MCF 10A (cell line): ENCODE results near the gene CPSF4L. TPM values are rescaled to one million over a fixed set of nuclear protein-coding genes. Genes with fewer than 3 reads are reported as not detected.

Experiments used
- BruUV-seq: library from RNA; stranded (reverse); fragments of 400-500 nt; replicated peaks from 2 replicates; lab custom pipeline; 2021; lab: Mats Ljungman, UMichigan
- CTCF ChIA-PET: fragments of 300-600 bp; sonication (Branson Sonifier 250); formaldehyde crosslinking; extraction: SDS; loops from one replicate; lab custom pipeline; 2021; ENCODE audit warnings: antibody characterized with exemption, inconsistent platforms; lab: Yijun Ruan, JAX
- POLR2A ChIA-PET: fragments of 300-600, 350-650 bp; sonication (Branson Sonifier 250); formaldehyde crosslinking; extraction: SDS; loops from one replicate; lab custom pipeline; 2020; ENCODE audit warnings: antibody characterized with exemption, inconsistent platforms; lab: Yijun Ruan, JAX
- DNase-seq: peaks from one replicate; pipeline ENCODE4 v3.0.0-alpha.2; 2018; ENCODE audit not compliant: unreplicated experiment
- H3K27ac Mint-ChIP-seq: one replicate; pipeline ENCODE4 v1.8.0; 2022; ENCODE audit warnings: mild to moderate bottlenecking, low read depth, mixed read lengths; ENCODE audit not compliant: unreplicated experiment
- H3K27me3 Mint-ChIP-seq: one replicate; pipeline ENCODE4 v1.8.0; 2022; ENCODE audit warnings: mixed read lengths; ENCODE audit not compliant: insufficient read depth, unreplicated experiment
- H3K36me3 Mint-ChIP-seq: one replicate; pipeline ENCODE4 v1.8.0; 2022; ENCODE audit warnings: mild to moderate bottlenecking, moderate library complexity, mixed read lengths; ENCODE audit not compliant: insufficient read depth, unreplicated experiment
- H3K4me1 Mint-ChIP-seq: one replicate; pipeline ENCODE4 v1.8.0; 2022; ENCODE audit warnings: mixed read lengths; ENCODE audit not compliant: insufficient read depth, unreplicated experiment
- H3K4me3 Mint-ChIP-seq: one replicate; pipeline ENCODE4 v1.8.0; 2022; ENCODE audit warnings: mild to moderate bottlenecking, moderate library complexity, mixed read lengths; ENCODE audit not compliant: unreplicated experiment
- H3K9me3 Mint-ChIP-seq: one replicate; pipeline ENCODE4 v1.8.0; 2022; ENCODE audit warnings: mixed read lengths; ENCODE audit not compliant: unreplicated experiment
- intact Hi-C: fragments of 100-400 bp; cut with micrococcal nuclease; formaldehyde crosslinking; loops from 2 replicates; pipeline ENCODE4 v1.14.1; 2022
- total RNA-seq: library from RNA; stranded (reverse); gene quantifications from 2 replicates; pipeline ENCODE4 v1.2.3, GENCODE V29; 2022
- TF ChIP-seq, protein P1 (sequence below): fragments of 200-600 bp; IDR thresholded peaks from one replicate; pipeline ENCODE4 v1.8.0; 2022; ENCODE audit warnings: antibody characterized with exemption, mild to moderate bottlenecking; ENCODE audit not compliant: unreplicated experiment

Gene CPSF4L
- total RNA-seq, 1 experiment from 2014 or later: not detected

DNA sequence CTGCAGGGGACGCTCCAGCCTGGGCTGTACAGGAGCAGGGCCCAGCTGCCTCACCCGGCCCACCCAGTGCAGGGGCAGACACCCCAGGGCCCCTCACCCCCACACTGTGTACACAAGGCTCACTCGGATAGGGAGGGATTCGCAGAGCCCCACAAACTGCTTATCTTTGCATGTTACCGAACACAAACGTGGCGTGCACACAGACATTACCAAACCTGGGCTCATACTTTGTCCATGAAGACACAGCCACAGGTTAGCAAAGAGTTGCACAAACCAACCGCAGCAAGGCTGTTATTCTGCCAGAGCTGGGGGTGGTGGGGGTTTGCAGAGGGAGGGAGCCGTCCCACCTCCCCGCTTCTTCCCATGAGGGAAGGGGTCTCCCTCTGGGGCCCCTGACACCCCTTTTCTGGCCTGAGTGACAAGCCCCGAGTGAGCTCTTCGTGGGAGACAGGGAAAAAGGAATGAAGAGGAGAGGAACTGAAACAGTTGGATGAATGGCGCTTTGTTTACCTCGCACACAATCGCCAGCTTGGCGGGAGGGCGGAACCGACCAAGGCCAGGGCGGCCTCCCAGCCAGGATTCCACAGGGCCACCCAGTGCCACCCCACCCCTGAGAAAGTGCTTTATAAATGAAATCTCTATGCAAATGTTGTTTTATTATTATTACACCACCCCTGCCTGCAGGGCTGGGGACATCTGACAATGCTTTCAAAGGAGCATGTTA lies 434 bp upstream of the CPSF4L start:
- TF ChIP-seq, protein P1, sequence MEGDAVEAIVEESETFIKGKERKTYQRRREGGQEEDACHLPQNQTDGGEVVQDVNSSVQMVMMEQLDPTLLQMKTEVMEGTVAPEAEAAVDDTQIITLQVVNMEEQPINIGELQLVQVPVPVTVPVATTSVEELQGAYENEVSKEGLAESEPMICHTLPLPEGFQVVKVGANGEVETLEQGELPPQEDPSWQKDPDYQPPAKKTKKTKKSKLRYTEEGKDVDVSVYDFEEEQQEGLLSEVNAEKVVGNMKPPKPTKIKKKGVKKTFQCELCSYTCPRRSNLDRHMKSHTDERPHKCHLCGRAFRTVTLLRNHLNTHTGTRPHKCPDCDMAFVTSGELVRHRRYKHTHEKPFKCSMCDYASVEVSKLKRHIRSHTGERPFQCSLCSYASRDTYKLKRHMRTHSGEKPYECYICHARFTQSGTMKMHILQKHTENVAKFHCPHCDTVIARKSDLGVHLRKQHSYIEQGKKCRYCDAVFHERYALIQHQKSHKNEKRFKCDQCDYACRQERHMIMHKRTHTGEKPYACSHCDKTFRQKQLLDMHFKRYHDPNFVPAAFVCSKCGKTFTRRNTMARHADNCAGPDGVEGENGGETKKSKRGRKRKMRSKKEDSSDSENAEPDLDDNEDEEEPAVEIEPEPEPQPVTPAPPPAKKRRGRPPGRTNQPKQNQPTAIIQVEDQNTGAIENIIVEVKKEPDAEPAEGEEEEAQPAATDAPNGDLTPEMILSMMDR: no peak
- Mint-ChIP-seq H3K27me3 (no peaks in the 10 kb centered on the region), H3K36me3 (no peaks in the 10 kb centered on the region), H3K27ac (no peak overlapping the region), H3K4me1 (no peaks in the 10 kb centered on the region), H3K4me3 (no peak overlapping the region), H3K9me3 (no peaks in the 10 kb centered on the region)
- DNase-seq: no peak
- intact Hi-C loops: no loop called here
- BruUV-seq: no TSS peak
- CTCF ChIA-PET: interaction anchor here (0.7 to 4.5 kb wide), 3 partner anchors 45 to 109 kb away, joined by 3 to 22 read pairs (median 5); no protein-coding TSS in a partner anchor
- POLR2A ChIA-PET: interaction anchor here (1.0 to 1.8 kb wide), 2 partner anchors 98 to 108 kb away, joined by 4 read pairs; no protein-coding TSS in a partner anchor

GRCh38 chr17:73257516-73257915 lies 4.2 kb downstream of the CPSF4L start:
- DNase-seq: no peak
- intact Hi-C loops: loop anchor here (5.0 kb wide), 1 partner anchor 165 kb away; no protein-coding TSS in a partner anchor
- TF ChIP-seq, protein P1: no peak
- Mint-ChIP-seq H3K27me3 (no peaks in the 10 kb centered on the region), H3K36me3 (peaks cover 2% of the 10 kb centered on the region), H3K9me3 (no peaks in the 10 kb centered on the region), H3K27ac (no peak overlapping the region), H3K4me1 (no peaks in the 10 kb centered on the region), H3K4me3 (no peak overlapping the region)
- CTCF ChIA-PET: interaction anchor here (0.6 to 14.6 kb wide), 2 partner anchors 87 to 111 kb away, joined by 3 to 301 read pairs; no protein-coding TSS in a partner anchor
- POLR2A ChIA-PET: no interaction called here
- no TSS peak for BruUV-seq

GRCh38 chr17:73256220-73256619 lies 5.5 kb downstream of the CPSF4L start:
- no TSS peak for BruUV-seq
- intact Hi-C loops: loop anchor here (5.0 kb wide), 1 partner anchor 166 kb away; no protein-coding TSS in a partner anchor
- Mint-ChIP-seq H3K9me3 (no peaks in the 10 kb centered on the region), H3K4me1 (no peaks in the 10 kb centered on the region), H3K4me3 (no peak overlapping the region), H3K27ac (no peak overlapping the region), H3K27me3 (no peaks in the 10 kb centered on the region), H3K36me3 (peaks cover 4% of the 10 kb centered on the region)
- TF ChIP-seq, protein P1: no peak
- POLR2A ChIA-PET: interaction anchor here (0.9 to 1.2 kb wide), 2 partner anchors 56 to 113 kb away, joined by 4 read pairs; no protein-coding TSS in a partner anchor
- DNase-seq: no peak
- CTCF ChIA-PET: interaction anchor here (0.6 to 14.6 kb wide), 17 partner anchors 10 to 721 kb away, joined by 3 to 301 read pairs (median 4); no protein-coding TSS in a partner anchor

- TF ChIP-seq, protein P1: peak; percentile 98
- H3K36me3 Mint-ChIP-seq: peaks cover 4% of the 10 kb centered on the region
- CTCF ChIA-PET: interaction anchor here (0.6 to 14.6 kb wide), 45 partner anchors 9 to 779 kb away, joined by 3 to 301 read pairs (median 4); partner anchors contain the start of gene COG1
- H3K27ac Mint-ChIP-seq: no peak overlapping the region
- no peaks in the 10 kb centered on the region for H3K4me1 Mint-ChIP-seq
- no peak overlapping the region for H3K4me3 Mint-ChIP-seq
- H3K27me3 Mint-ChIP-seq: no peaks in the 10 kb centered on the region
- POLR2A ChIA-PET: interaction anchor here (1.2 to 3.3 kb wide), 2 partner anchors 114 kb away, joined by 4 to 17 read pairs; no protein-coding TSS in a partner anchor
- peak; percentile 43 for DNase-seq
- H3K9me3 Mint-ChIP-seq: no peaks in the 10 kb centered on the region
- no TSS peak for BruUV-seq
- intact Hi-C loops: loop anchor here (1.0 to 5.0 kb wide), 4 partner anchors 56 to 529 kb away; no protein-coding TSS in a partner anchor
Observed at GRCh38 chr17:73255671-73256181, 6.0 kb downstream of the CPSF4L start.
